H1 (cell line): ENCODE measurements around the gene RRP1. TPM values are rescaled to one million over a fixed set of nuclear protein-coding genes. Genes with fewer than 3 reads are reported as not detected.

ENCODE experiments used
- CTCF ChIA-PET: fragments of 300-600 bp; sonication (Branson Sonifier 250); formaldehyde crosslinking; loops from one replicate; lab custom pipeline; 2021; ENCODE audit not compliant: partially characterized antibody; lab: Charles Lee
- POLR2A ChIA-PET: fragments of 300-600 bp; sonication (Branson Sonifier 250); formaldehyde crosslinking; loops from one replicate; lab custom pipeline; 2021; ENCODE audit warnings: inconsistent platforms; ENCODE audit not compliant: partially characterized antibody; lab: Charles Lee
- DNase-seq, 2 experiments: peaks; one replicate each; pipeline versions ENCODE4 v3.0.0 to v3.0.0-alpha.2; 2010 to 2022; ENCODE audit warnings: low spot score in 2 of 2, low read depth in 1 of 2, mixed read lengths in 1 of 2
- FAIRE-seq: peaks from 2 replicates; lab custom pipeline; 2011; peaks lifted over from hg19 to GRCh38; lab: Jason Lieb, UNC
- H2AFZ ChIP-seq: 2 replicates; pipeline ENCODE4 v1.8.1; 2012; ENCODE audit warnings: low read length, inconsistent platforms
- H2AK5ac ChIP-seq: 2 replicates; pipeline ENCODE4 v1.6.1; 2013; ENCODE audit warnings: low read depth, low read length
- H2BK120ac ChIP-seq: replicated peaks from 2 replicates; pipeline ENCODE3; 2013; ENCODE audit warnings: low read depth, low read length, inconsistent platforms
- H2BK12ac ChIP-seq: 2 replicates; pipeline ENCODE4 v1.6.1; 2013; ENCODE audit warnings: low read depth, low read length
- H2BK15ac ChIP-seq: 2 replicates; pipeline ENCODE4 v1.6.1; 2013; ENCODE audit warnings: low read length
- H2BK20ac ChIP-seq: 2 replicates; pipeline ENCODE4 v1.6.1; 2013; ENCODE audit warnings: low read length
- H2BK5ac ChIP-seq: 2 replicates; pipeline ENCODE4 v1.6.1; 2013; ENCODE audit warnings: low read depth, low read length
- H3K14ac ChIP-seq: 2 replicates; pipeline ENCODE4 v1.6.1; 2013; ENCODE audit warnings: inconsistent platforms; ENCODE audit not compliant: insufficient read length
- H3K18ac ChIP-seq: 2 replicates; pipeline ENCODE4 v1.6.1; 2013; ENCODE audit warnings: low read length; ENCODE audit errors: extremely low read depth
- H3K23ac ChIP-seq: 2 replicates; pipeline ENCODE4 v1.6.1; 2013; ENCODE audit warnings: inconsistent platforms; ENCODE audit not compliant: insufficient read length
- H3K23me2 ChIP-seq: 2 replicates; pipeline ENCODE4 v1.6.1; 2013; ENCODE audit warnings: low read depth, low read length
- H3K27ac ChIP-seq: 2 replicates; pipeline ENCODE4 v1.6.1; 2011; ENCODE audit warnings: low read depth, low read length, inconsistent platforms
- H3K27me3 ChIP-seq, 4 experiments: replicated peaks in 1 of 4; 1 replicate in 1 of 4; 2 replicates in 3 of 4; pipeline versions ENCODE4 v1.6.1 to v1.8.1; 2011 to 2013; ENCODE audit warnings: low read length in 3 of 4, mild to moderate bottlenecking in 3 of 4, inconsistent platforms in 2 of 4, mixed read lengths in 2 of 4, moderate library complexity in 1 of 4; ENCODE audit not compliant: control insufficient read depth in 3 of 4, insufficient read depth in 3 of 4; ENCODE audit errors: extremely low read depth in 1 of 4
- H3K36me3 ChIP-seq, 4 experiments: 2 replicates each; pipeline versions ENCODE4 v1.6.1 to v1.8.1; 2011 to 2013; ENCODE audit warnings: mild to moderate bottlenecking in 4 of 4, low read length in 3 of 4, moderate library complexity in 2 of 4, control low read depth in 1 of 4, inconsistent platforms in 1 of 4; ENCODE audit not compliant: insufficient read depth in 4 of 4, control insufficient read depth in 2 of 4
- H3K4ac ChIP-seq: replicated peaks from 2 replicates; pipeline ENCODE3; 2013; ENCODE audit warnings: low read length, low read depth, mixed read lengths, inconsistent platforms; ENCODE audit not compliant: insufficient read length
- H3K4me1 ChIP-seq, 4 experiments: replicated peaks in 1 of 4; 1 replicate in 1 of 4; 2 replicates in 3 of 4; pipeline versions ENCODE4 v1.6.1 to v1.8.1; 2011 to 2013; ENCODE audit warnings: low read length in 3 of 4, inconsistent platforms in 2 of 4, mixed read lengths in 1 of 4; ENCODE audit not compliant: insufficient read depth in 4 of 4, control insufficient read depth in 3 of 4
- H3K4me2 ChIP-seq, 2 experiments: 2 replicates each; pipeline versions ENCODE4 v1.6.1 to v1.8.1; 2011 to 2013; ENCODE audit warnings: low read depth in 2 of 2, low read length in 2 of 2, control low read depth in 1 of 2, inconsistent platforms in 1 of 2, mild to moderate bottlenecking in 1 of 2; ENCODE audit not compliant: insufficient read depth in 1 of 2
- H3K4me3 ChIP-seq, 4 experiments: fragments of 200-600, 300-600 bp in 1 of 4; sonication (generic), shearing (Covaris generic), sonication (Bioruptor Twin) in 1 of 4; 2 replicates each; pipeline versions ENCODE4 v1.5.1 to v1.8.1; 2011 to 2016; ENCODE audit warnings: low read length in 4 of 4, low read depth in 3 of 4, control low read depth in 2 of 4, inconsistent platforms in 2 of 4, mild to moderate bottlenecking in 2 of 4, mixed read lengths in 1 of 4, moderate library complexity in 1 of 4; ENCODE audit not compliant: insufficient read depth in 2 of 4; ENCODE audit errors: extremely low read depth in 1 of 4
- H3K56ac ChIP-seq: replicated peaks from 2 replicates; pipeline ENCODE3; 2013; ENCODE audit warnings: low read depth, mild to moderate bottlenecking, mixed read lengths, low read length, inconsistent platforms; ENCODE audit not compliant: insufficient read length
- H3K79me1 ChIP-seq: 2 replicates; pipeline ENCODE4 v1.6.1; 2013; ENCODE audit warnings: low read depth, low read length, control low read depth
- H3K79me2 ChIP-seq, 2 experiments: 2 replicates each; pipeline versions ENCODE4 v1.6.1 to v1.8.1; 2012 to 2013; ENCODE audit warnings: low read length in 2 of 2, mild to moderate bottlenecking in 2 of 2, inconsistent platforms in 1 of 2; ENCODE audit not compliant: insufficient read depth in 2 of 2, control insufficient read depth in 1 of 2
- H3K9ac ChIP-seq, 4 experiments: replicated peaks in 1 of 4; 1 replicate in 1 of 4; 2 replicates in 3 of 4; pipeline versions ENCODE4 v1.6.1 to v1.8.1; 2011 to 2013; ENCODE audit warnings: low read depth in 3 of 4, low read length in 3 of 4, control low read depth in 2 of 4, mild to moderate bottlenecking in 2 of 4, moderate library complexity in 2 of 4, inconsistent platforms in 1 of 4; ENCODE audit errors: extremely low read depth in 1 of 4
- H3K9me3 ChIP-seq, 2 experiments: 2 replicates each; pipeline versions ENCODE4 v1.6.1 to v1.8.1; 2012 to 2013; ENCODE audit warnings: mild to moderate bottlenecking in 2 of 2, moderate library complexity in 2 of 2, control low read depth in 1 of 2, inconsistent platforms in 1 of 2, low read depth in 1 of 2, low read length in 1 of 2, mixed read lengths in 1 of 2; ENCODE audit not compliant: insufficient read depth in 2 of 2
- H4K20me1 ChIP-seq, 2 experiments: replicated peaks in 1 of 2; 2 replicates each; pipeline versions ENCODE3 to v1.8.1; 2011 to 2013; ENCODE audit warnings: inconsistent platforms in 2 of 2, low read length in 2 of 2, mild to moderate bottlenecking in 1 of 2; ENCODE audit not compliant: insufficient read depth in 2 of 2, control insufficient read depth in 1 of 2
- H4K5ac ChIP-seq: 2 replicates; pipeline ENCODE4 v1.6.1; 2013; ENCODE audit warnings: low read length, low read depth, mixed read lengths, inconsistent platforms; ENCODE audit not compliant: insufficient read length
- H4K8ac ChIP-seq: 2 replicates; pipeline ENCODE4 v1.8.0; 2013; ENCODE audit warnings: mild to moderate bottlenecking, moderate library complexity, low read length, inconsistent platforms; ENCODE audit not compliant: insufficient read depth; ENCODE audit errors: extremely low read depth
- H4K91ac ChIP-seq: replicated peaks from 2 replicates; pipeline ENCODE3; 2013; ENCODE audit warnings: low read length, mixed read lengths, inconsistent platforms; ENCODE audit not compliant: insufficient read length
- CBX5 ChIP-seq: fragments of 300-800, 300-1000 bp; sonication (generic); IDR thresholded peaks from 2 replicates; pipeline ENCODE4 v1.7.1; 2016; ENCODE audit warnings: antibody characterized with exemption, low read length, low read depth
- CEBPB ChIP-seq: IDR thresholded peaks from 2 replicates; pipeline ENCODE4 v1.6.1; 2012; ENCODE audit warnings: low read depth, low read length
- MAFK ChIP-seq: IDR thresholded peaks from 2 replicates; pipeline ENCODE4 v1.6.1; 2012; ENCODE audit warnings: low read depth, mild to moderate bottlenecking, improper control_type of control experiment, low read length
- RXRA ChIP-seq: IDR thresholded peaks from 2 replicates; pipeline ENCODE4 v1.6.1; 2011; ENCODE audit warnings: low read depth, mild to moderate bottlenecking, low read length, moderate library complexity; ENCODE audit not compliant: insufficient read depth
- SIRT6 ChIP-seq: IDR thresholded peaks from one replicate; pipeline ENCODE4 v1.7.1; 2012; ENCODE audit warnings: low read length, inconsistent platforms
- SP4 ChIP-seq: IDR thresholded peaks from 2 replicates; pipeline ENCODE4 v1.6.1; 2012; ENCODE audit warnings: low read length, inconsistent platforms
- WGBS, 2 experiments: shearing (Covaris generic) in 1 of 2; methylation state at CpG; one replicate each; pipeline versions ENCODE4 v1.1.6 to v1.1.7; 2013 to 2015; ENCODE audit warnings: low lambda C conversion rate in 2 of 2, mixed read lengths in 2 of 2, inconsistent platforms in 1 of 2, low coverage in 1 of 2, missing lambda C conversion rate in 1 of 2; ENCODE audit not compliant: insufficient replicate concordance in 2 of 2, insufficient coverage in 1 of 2, insufficient read length in 1 of 2; ENCODE audit errors: extremely low coverage in 1 of 2, missing lambda C conversion rate in 1 of 2; 5-methylcytosine and 5-hydroxymethylcytosine counted together
- polyA plus RNA-seq, 7 experiments: library from polyadenylated mRNA; depleted of rRNA in 3 of 7; stranded (reverse) in 5 of 7; unstranded in 2 of 7; fragments of >200 nt in 5 of 7; fragments of 200-250 nt in 2 of 7; gene quantifications; 1 replicate in 5 of 7; 2 replicates in 1 of 7; 4 replicates in 1 of 7; pipeline versions ENCODE4 v1.2.1 to v1.2.3, GENCODE V29; 2011 to 2013; ENCODE audit warnings: missing spikeins in 2 of 7, mixed read lengths in 2 of 7
- total RNA-seq: library from RNA; stranded (reverse); fragmentation: NEBNext Ultra II Directional; extraction: Animal tissue kit (Norgen Biotek cat#: 25700); gene quantifications from 2 replicates; pipeline ENCODE4 v1.2.1, GENCODE V29; 2021

The RRP1 gene
- total and polyA plus RNA-seq, 2 of the 8 experiments (the other 6 are each of a cell fraction or from before 2014, with no cell fraction given): 11.6 to 55.2 TPM

DNA sequence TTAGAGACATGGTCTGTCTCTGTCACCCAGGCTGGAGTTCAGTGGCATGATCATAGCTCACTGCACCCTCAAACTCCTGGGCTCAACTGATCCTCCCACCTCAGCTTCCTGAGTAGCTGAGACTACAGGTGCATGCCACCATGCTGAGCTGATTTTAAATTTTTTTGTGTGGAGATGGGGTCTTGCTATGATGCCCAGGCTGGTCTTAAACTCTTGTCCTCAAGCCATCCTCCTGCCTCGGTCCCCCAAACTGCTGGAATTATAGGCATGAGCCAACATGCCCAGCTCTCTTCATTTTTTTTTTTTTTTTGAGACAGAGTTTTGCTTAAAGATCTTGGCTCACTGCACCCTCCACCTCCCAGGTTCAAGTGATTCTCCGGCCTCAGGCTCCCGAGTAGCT, 50.9 kb downstream of the RRP1 start:
- ChIA-PET POLR2A (no interaction called here), CTCF (interaction anchor here (0.8 to 2.2 kb wide), 2 partner anchors 30 to 101 kb away, joined by 3 to 7 read pairs; no protein-coding TSS in a partner anchor)

More for the DNA sequence above, 50.9 kb downstream of the RRP1 start:
- TF ChIP-seq RXRA (no peak), CBX5 (no peak), SP4 (no peak), MAFK (no peak), SIRT6 (no peak), CEBPB (no peak)
- TF ChIP-seq, all 59 proteins: peak for 0
- H3K79me1 ChIP-seq: no peaks in the 10 kb centered on the region
- H4K20me1 ChIP-seq: no peaks in the 10 kb centered on the region
- no peak overlapping the region for H4K5ac ChIP-seq
- H2BK12ac ChIP-seq: no peak overlapping the region
- H3K18ac ChIP-seq: no peak overlapping the region
- no peak overlapping the region for H2BK20ac ChIP-seq
- H3K9me3 ChIP-seq: no peaks in the 10 kb centered on the region
- H2BK120ac ChIP-seq: no peak overlapping the region
- no peak overlapping the region for H3K14ac ChIP-seq
- no peak overlapping the region for H2BK15ac ChIP-seq
- H3K27ac ChIP-seq: no peak overlapping the region
- WGBS, 2 experiments: 85% methylated on average over 3 of the region's 3 CpGs; no CpG with 5 or more reads in 1 of the 2 experiments
- H3K27me3 ChIP-seq: no peaks in the 10 kb centered on the region
- no peak overlapping the region for H3K23ac ChIP-seq
- no peak overlapping the region for H2BK5ac ChIP-seq
- H3K56ac ChIP-seq: no peak overlapping the region
- no peak overlapping the region for H3K4ac ChIP-seq
- no peak overlapping the region for H2AFZ ChIP-seq
- H3K23me2 ChIP-seq: no peaks in the 10 kb centered on the region; the same call in 1 of the 2 replicates
- no peak overlapping the region for H4K91ac ChIP-seq
- H3K4me1 ChIP-seq: no peaks in the 10 kb centered on the region
- H2AK5ac ChIP-seq: no peak overlapping the region
- no peaks in the 10 kb centered on the region for H3K79me2 ChIP-seq
- H4K8ac ChIP-seq: no peak overlapping the region
- no peak overlapping the region for H3K4me2 ChIP-seq
- H3K36me3 ChIP-seq: no peaks in the 10 kb centered on the region
- H3K9ac ChIP-seq: no peak overlapping the region
- FAIRE-seq (no peak), DNase-seq (no peak)
- no peak overlapping the region for H3K4me3 ChIP-seq
